ENCODE measurements around the gene PIN1.
"Not testable (repeated sequence)": the region's sequence is repeated elsewhere in the genome, so short reads cannot be mapped to it uniquely, and the experiment has no call there.

Gene PIN1

GRCh38 chr19:9818734-9819595, 16.2 kb upstream of the PIN1 start, which contains the start of gene FBXL12:
TSS of gene FBXL12 (minus strand) at chr19:9819079. CDS start at chr19:9818813, 266 bp downstream.
- DNase-seq: peak; percentile 100

- no peak for DNase-seq
These were observed 15.6 kb upstream of the PIN1 start for GRCh38 chr19:9819596-9819909.

GRCh38 chr19:9820034-9820433, 15.1 kb upstream of the PIN1 start:
- DNase-seq: not testable (repeated sequence)

- no peak for DNase-seq
These were observed 11.3 kb upstream of the PIN1 start for GRCh38 chr19:9823816-9824215.

- peak; percentile 91 for DNase-seq
These were observed 7.6 kb upstream of the PIN1 start, which contains the start of gene UBL5 for GRCh38 chr19:9827289-9828238. TSS of gene UBL5 (plus strand) at chr19:9827918. CDS start at chr19:9828338, 420 bp downstream.

- DNase-seq: no peak
These were observed 6.5 kb upstream of the PIN1 start for GRCh38 chr19:9828551-9829063.

- DNase-seq: no peak
These were observed 802 bp upstream of the PIN1 start for GRCh38 chr19:9834307-9834725.

GRCh38 chr19:9835507-9835949, 410 bp downstream of the PIN1 start:
- DNase-seq: no peak

GRCh38 chr19:9836021-9836420, 903 bp downstream of the PIN1 start:
- no peak for DNase-seq

- no peak for DNase-seq
These were observed 3.2 kb downstream of the PIN1 start for GRCh38 chr19:9838324-9838723.

- no peak for DNase-seq
These were observed 4.3 kb downstream of the PIN1 start for GRCh38 chr19:9839415-9839814.

- no peak for DNase-seq
These were observed 7.9 kb downstream of the PIN1 start for GRCh38 chr19:9842834-9843625.

- DNase-seq: not testable (repeated sequence)
These were observed 8.6 kb downstream of the PIN1 start for GRCh38 chr19:9843626-9844273.

- no peak for DNase-seq
These were observed 12.1 kb downstream of the PIN1 start for GRCh38 chr19:9847087-9847671.

GRCh38 chr19:9848060-9848459, 12.9 kb downstream of the PIN1 start:
- DNase-seq: no peak

- no peak for DNase-seq
These were observed 13.6 kb downstream of the PIN1 start for GRCh38 chr19:9848762-9849161.

GRCh38 chr19:9849791-9850190, 14.7 kb downstream of the PIN1 start:
- no peak for DNase-seq

- DNase-seq: no peak
These were observed 15.3 kb downstream of the PIN1 start for GRCh38 chr19:9850235-9850959.

GRCh38 chr19:9854282-9854846, 19.2 kb downstream of the PIN1 start:
- DNase-seq: no peak

GRCh38 chr19:9856609-9857008, 21.5 kb downstream of the PIN1 start:
- no peak for DNase-seq

All from inflammatory macrophage treated with lipopolysaccharide for 4 hours (primary cell).